DMS114 treated with DMSO at 0.1 percent for 48 hours (cell line): ENCODE results near the gene JUND.
"Not testable (repeated sequence)": the region's sequence is repeated elsewhere in the genome, so short reads cannot be mapped to it uniquely, and the experiment has no call there.

Experiments
- DNase-seq: peaks from one replicate; lab custom pipeline; 2025; ENCODE audit not compliant: unreplicated experiment; lab: John Stamatoyannopoulos, UW

JUND gene

GRCh38 chr19:18281082-18282020, at the start of gene JUND:
Gene JUND (minus strand): TSS chr19:18281622. CDS start chr19:18281484, 138 bp downstream.
- peak; percentile 86 for DNase-seq

GRCh38 chr19:18330868-18331267, 49.4 kb upstream of the JUND start:
- DNase-seq = no peak

GRCh38 chr19:18329035-18329376, 47.6 kb upstream of the JUND start:
- DNase-seq = no peak

GRCh38 chr19:18328340-18329034, 47.1 kb upstream of the JUND start:
- peak; percentile 85 for DNase-seq

- no peak for DNase-seq
Measured at GRCh38 chr19:18326772-18327171, 45.4 kb upstream of the JUND start.

- DNase-seq = not testable (repeated sequence)
Measured at GRCh38 chr19:18324373-18324731, 42.9 kb upstream of the JUND start.

- DNase-seq = peak; percentile 98
Measured at GRCh38 chr19:18322759-18323460, 41.5 kb upstream of the JUND start, which contains the start of gene LSM4. Gene LSM4 (minus strand): TSS chr19:18323076. CDS start chr19:18323020, 56 bp downstream.

- no peak for DNase-seq
Measured at GRCh38 chr19:18322318-18322758, 40.9 kb upstream of the JUND start.

GRCh38 chr19:18321734-18322102, 40.3 kb upstream of the JUND start:
- DNase-seq = no peak

- DNase-seq = no peak
Measured at GRCh38 chr19:18320865-18321733, 39.7 kb upstream of the JUND start.

- DNase-seq = no peak
Measured at GRCh38 chr19:18319591-18320135, 38.2 kb upstream of the JUND start.

GRCh38 chr19:18317961-18318800, 36.8 kb upstream of the JUND start:
- no peak for DNase-seq

- no peak for DNase-seq
Measured at GRCh38 chr19:18313398-18313797, 32.0 kb upstream of the JUND start.

GRCh38 chr19:18312092-18312534, 30.7 kb upstream of the JUND start:
- DNase-seq = no peak

GRCh38 chr19:18311502-18312091, 30.2 kb upstream of the JUND start:
- DNase-seq = no peak

- no peak for DNase-seq
Measured at GRCh38 chr19:18310966-18311365, 29.5 kb upstream of the JUND start.

- DNase-seq = no peak
Measured at GRCh38 chr19:18310118-18310909, 28.9 kb upstream of the JUND start.

GRCh38 chr19:18309525-18310064, 28.2 kb upstream of the JUND start:
- no peak for DNase-seq
